Activated CD4-positive, alpha-beta memory T cell treated with anti-CD3 and anti-CD28 coated beads, Interleukin-2, amount 10 ng/mL, durations not matched to agents 7 days and 5 days (primary cell): ENCODE measurements around the gene GRM5. TPM values are rescaled to one million over a fixed set of nuclear protein-coding genes. Genes with fewer than 3 reads are reported as not detected.
"Not testable (repeated sequence)": the region's sequence is repeated elsewhere in the genome, so short reads cannot be mapped to it uniquely, and the experiment has no call there.

Experiments used
- CTCF ChIA-PET: fragments of 350-600 bp; sonication (Branson Sonifier 250); formaldehyde crosslinking; loops from one replicate; lab custom pipeline; 2021; ENCODE audit warnings: antibody characterized with exemption, inconsistent platforms; lab: Charles Lee
- POLR2A ChIA-PET: fragments of 350-600 bp; sonication (Branson Sonifier 250); formaldehyde crosslinking; loops from one replicate; lab custom pipeline; 2021; ENCODE audit warnings: antibody characterized with exemption; lab: Charles Lee
- DNase-seq: peaks from one replicate; pipeline ENCODE4 v3.0.0-alpha.2; 2020
- H3K27ac Mint-ChIP-seq: one replicate; pipeline ENCODE4 v1.8.0; 2021; ENCODE audit warnings: mild to moderate bottlenecking, mixed read lengths
- H3K27me3 Mint-ChIP-seq: one replicate; pipeline ENCODE4 v1.8.0; 2021; ENCODE audit warnings: mixed read lengths
- H3K36me3 Mint-ChIP-seq: one replicate; pipeline ENCODE4 v1.8.0; 2021; ENCODE audit warnings: low read depth, mixed read lengths
- H3K4me1 Mint-ChIP-seq: one replicate; pipeline ENCODE4 v1.8.0; 2021; ENCODE audit warnings: mixed read lengths
- H3K4me3 Mint-ChIP-seq: one replicate; pipeline ENCODE4 v1.8.0; 2021; ENCODE audit warnings: mild to moderate bottlenecking, mixed read lengths
- H3K9me3 Mint-ChIP-seq: one replicate; pipeline ENCODE4 v1.8.0; 2021; ENCODE audit warnings: mixed read lengths
- total RNA-seq, 2 experiments: library from RNA; stranded (reverse); gene quantifications; one replicate each; pipeline ENCODE4 v1.2.3, GENCODE V29; 2021

The GRM5 gene
- not detected for total RNA-seq

GRCh38 chr11:89065651-89066201, at the start of gene GRM5:
Gene GRM5, minus strand, starts transcription at chr11:89065982. Its CDS starts 18,110 bp downstream, at chr11:89047872.
- H3K9me3 Mint-ChIP-seq, CTCF ChIA-PET, H3K27ac Mint-ChIP-seq, DNase-seq, POLR2A ChIA-PET, H3K4me1 Mint-ChIP-seq, H3K36me3 Mint-ChIP-seq, H3K4me3 Mint-ChIP-seq: not testable (repeated sequence)
- H3K27me3 Mint-ChIP-seq: peaks cover 27% of the 10 kb centered on the region

DNA sequence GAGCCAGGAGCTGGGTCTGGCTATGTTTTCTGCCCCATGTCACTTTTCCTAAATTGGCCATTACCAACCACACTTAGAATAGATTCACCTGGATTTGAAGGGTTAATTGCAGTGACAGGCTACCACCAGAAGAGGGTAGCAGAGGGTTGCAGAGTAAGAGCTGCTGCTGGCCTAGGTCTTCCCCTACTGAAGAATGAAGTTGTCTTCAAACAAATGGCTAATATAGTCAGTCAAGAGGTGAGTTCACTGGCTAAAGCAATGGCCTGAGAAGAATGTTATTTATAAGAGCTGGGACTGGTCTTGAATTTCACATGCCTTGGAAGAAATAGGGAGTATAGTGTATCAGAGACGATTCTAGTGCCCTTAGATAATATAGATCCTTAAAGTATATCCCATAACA, 32.2 kb upstream of the GRM5 start:
- not testable (repeated sequence) for H3K4me3 Mint-ChIP-seq

GRCh38 chr11:89093806-89094205, 28.0 kb upstream of the GRM5 start:
- CTCF ChIA-PET, H3K36me3 Mint-ChIP-seq, H3K4me3 Mint-ChIP-seq, H3K27me3 Mint-ChIP-seq, DNase-seq, H3K4me1 Mint-ChIP-seq, H3K27ac Mint-ChIP-seq, POLR2A ChIA-PET, H3K9me3 Mint-ChIP-seq: not testable (repeated sequence)

More for the DNA sequence above, 32.2 kb upstream of the GRM5 start:
- DNase-seq, POLR2A ChIA-PET, CTCF ChIA-PET, H3K27me3 Mint-ChIP-seq, H3K9me3 Mint-ChIP-seq, H3K36me3 Mint-ChIP-seq, H3K4me1 Mint-ChIP-seq, H3K27ac Mint-ChIP-seq: not testable (repeated sequence)

- H3K4me1 Mint-ChIP-seq, POLR2A ChIA-PET, H3K4me3 Mint-ChIP-seq, H3K27me3 Mint-ChIP-seq, H3K9me3 Mint-ChIP-seq, H3K27ac Mint-ChIP-seq, CTCF ChIA-PET, H3K36me3 Mint-ChIP-seq, DNase-seq: not testable (repeated sequence)
These were observed 19.2 kb upstream of the GRM5 start for GRCh38 chr11:89084951-89085350.

DNA sequence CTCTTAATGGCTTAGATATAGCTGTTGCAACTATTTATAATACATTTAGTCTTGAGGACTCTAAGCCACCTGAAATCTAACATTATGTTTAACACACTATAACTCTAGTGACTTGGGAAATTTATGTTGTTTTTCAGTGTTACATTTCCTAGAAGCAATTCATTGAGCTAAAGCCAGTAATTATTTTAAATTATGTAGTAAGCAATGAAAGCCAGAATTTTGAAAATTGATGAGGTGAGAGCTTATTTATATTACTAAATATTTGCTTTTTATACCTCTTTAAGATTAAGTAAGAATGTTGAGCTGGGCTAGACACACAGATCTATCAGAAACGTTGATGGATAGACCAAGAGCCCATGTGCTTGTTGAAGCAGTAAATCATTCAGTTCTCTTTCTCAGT, 5.1 kb upstream of the GRM5 start:
- H3K27me3 Mint-ChIP-seq, H3K9me3 Mint-ChIP-seq, DNase-seq, H3K36me3 Mint-ChIP-seq, H3K4me3 Mint-ChIP-seq, CTCF ChIA-PET, H3K4me1 Mint-ChIP-seq, POLR2A ChIA-PET, H3K27ac Mint-ChIP-seq: not testable (repeated sequence)

- DNase-seq: no peak
- ChIA-PET POLR2A (no interaction called here), CTCF (interaction anchor here (0.6 kb wide), 1 partner anchor 1050 kb away, joined by 3 read pairs; no protein-coding TSS in a partner anchor)
- Mint-ChIP-seq H3K4me3 (no peak overlapping the region), H3K27me3 (peaks cover 23% of the 10 kb centered on the region), H3K9me3 (no peaks in the 10 kb centered on the region), H3K4me1 (no peaks in the 10 kb centered on the region), H3K36me3 (no peaks in the 10 kb centered on the region), H3K27ac (no peak overlapping the region)
These were observed 1.5 kb upstream of the GRM5 start for GRCh38 chr11:89067264-89067663.

DNA sequence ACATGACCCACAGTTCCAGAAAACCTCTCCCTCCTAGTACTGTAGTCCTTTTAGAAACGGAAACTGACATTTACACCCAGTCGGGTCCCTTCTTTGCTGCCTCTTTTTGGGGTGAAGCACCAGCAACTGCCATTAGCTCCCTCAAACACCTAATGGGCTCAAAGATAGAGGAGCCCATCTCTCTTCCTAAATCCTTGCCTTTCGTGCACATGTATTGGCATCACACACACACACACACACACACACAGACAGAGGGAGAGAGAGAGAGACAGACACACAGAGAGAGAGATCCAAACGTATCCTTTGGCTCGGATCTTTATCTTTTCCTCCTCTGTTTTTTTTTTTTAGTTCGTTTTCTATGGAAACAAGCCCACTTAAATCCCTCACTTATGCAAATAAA, 716 bp downstream of the GRM5 start:
- POLR2A ChIA-PET: no interaction called here
- H3K4me3 Mint-ChIP-seq: no peak overlapping the region
- H3K27ac Mint-ChIP-seq: no peak overlapping the region
- CTCF ChIA-PET: no interaction called here
- no peaks in the 10 kb centered on the region for H3K4me1 Mint-ChIP-seq
- peaks cover 27% of the 10 kb centered on the region for H3K27me3 Mint-ChIP-seq
- no peaks in the 10 kb centered on the region for H3K36me3 Mint-ChIP-seq
- DNase-seq: no peak
- no peaks in the 10 kb centered on the region for H3K9me3 Mint-ChIP-seq

DNA sequence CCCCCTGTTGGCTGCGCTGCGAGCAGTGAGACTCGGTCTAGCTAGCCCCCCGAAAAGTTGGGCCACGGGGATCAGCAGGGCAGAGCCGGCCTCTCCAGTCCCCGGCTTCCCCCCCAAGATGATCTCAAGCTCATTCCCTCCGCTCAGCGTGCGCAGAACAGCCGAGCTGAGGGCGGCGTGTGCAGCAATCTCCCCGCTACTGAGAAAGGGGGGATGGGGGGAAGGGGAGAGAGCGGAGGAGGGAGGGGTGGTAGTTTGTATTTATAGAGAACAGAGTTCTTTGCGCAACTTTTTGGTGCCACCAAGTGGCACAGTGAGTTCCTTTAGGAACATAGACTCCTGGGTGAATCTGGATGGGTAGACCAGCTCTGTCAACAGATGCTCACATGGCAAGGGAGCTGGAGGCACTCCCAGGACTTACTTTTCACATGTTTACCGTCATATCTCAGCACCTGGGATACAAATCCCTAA, 2.3 kb downstream of the GRM5 start:
- not testable (repeated sequence) for H3K4me3 Mint-ChIP-seq

DNA sequence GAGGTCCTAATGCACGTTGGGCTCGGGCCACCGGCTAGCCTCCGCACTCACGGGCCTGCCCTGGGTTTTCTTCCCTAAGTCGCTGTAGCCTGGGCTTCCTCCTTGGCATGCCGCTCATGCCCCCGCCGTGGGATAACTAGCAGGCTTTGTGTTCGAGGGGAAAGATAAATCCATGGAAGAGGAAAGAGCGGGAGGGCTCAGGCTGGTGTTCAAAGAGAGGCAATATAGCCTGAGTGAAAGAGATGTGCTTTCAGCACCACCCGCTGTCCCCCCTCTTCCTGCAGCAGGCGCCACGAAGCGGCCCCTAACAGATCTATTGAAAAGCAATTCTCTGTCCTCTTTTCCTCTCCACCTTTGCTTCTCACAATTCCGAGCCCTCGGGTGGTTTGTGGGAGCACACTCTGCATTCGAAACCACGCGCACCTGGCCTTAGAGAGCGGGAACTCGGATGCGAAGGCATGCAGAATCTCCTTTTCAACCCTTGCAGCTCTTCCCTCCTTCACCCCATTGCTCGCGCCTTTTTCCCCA, 2.9 kb downstream of the GRM5 start:
- CTCF ChIA-PET, H3K27ac Mint-ChIP-seq: not testable (repeated sequence)
- peaks cover 27% of the 10 kb centered on the region for H3K27me3 Mint-ChIP-seq

More for the DNA sequence above, 2.3 kb downstream of the GRM5 start:
- H3K36me3 Mint-ChIP-seq, CTCF ChIA-PET, H3K9me3 Mint-ChIP-seq, POLR2A ChIA-PET, DNase-seq, H3K4me1 Mint-ChIP-seq, H3K27ac Mint-ChIP-seq: not testable (repeated sequence)
- H3K27me3 Mint-ChIP-seq: peaks cover 27% of the 10 kb centered on the region

DNA sequence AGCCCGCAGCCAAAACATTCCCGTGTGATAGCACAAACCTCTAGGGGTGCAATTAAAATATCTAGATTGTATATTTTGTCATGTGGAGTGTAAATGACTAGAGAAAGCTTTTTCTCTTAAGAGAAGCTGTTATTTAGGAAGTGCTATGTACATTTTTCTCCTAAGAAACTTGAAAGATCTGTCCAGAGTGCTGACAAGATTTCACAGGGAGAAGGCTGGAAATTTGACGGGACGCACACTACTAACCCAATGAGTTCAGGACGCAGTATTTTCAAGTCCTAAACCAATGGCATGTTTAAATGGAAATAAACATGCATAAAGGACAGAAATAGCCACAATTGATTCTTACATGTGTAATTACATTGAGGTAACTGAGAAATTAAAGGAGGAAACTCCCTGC, 3.9 kb downstream of the GRM5 start:
- CTCF ChIA-PET, H3K4me1 Mint-ChIP-seq, DNase-seq, H3K4me3 Mint-ChIP-seq, POLR2A ChIA-PET, H3K27ac Mint-ChIP-seq, H3K36me3 Mint-ChIP-seq, H3K9me3 Mint-ChIP-seq: not testable (repeated sequence)
- peaks cover 27% of the 10 kb centered on the region for H3K27me3 Mint-ChIP-seq

More for the DNA sequence above, 2.9 kb downstream of the GRM5 start:
- H3K9me3 Mint-ChIP-seq, DNase-seq, POLR2A ChIA-PET, H3K36me3 Mint-ChIP-seq, H3K4me1 Mint-ChIP-seq, H3K4me3 Mint-ChIP-seq: not testable (repeated sequence)

DNA sequence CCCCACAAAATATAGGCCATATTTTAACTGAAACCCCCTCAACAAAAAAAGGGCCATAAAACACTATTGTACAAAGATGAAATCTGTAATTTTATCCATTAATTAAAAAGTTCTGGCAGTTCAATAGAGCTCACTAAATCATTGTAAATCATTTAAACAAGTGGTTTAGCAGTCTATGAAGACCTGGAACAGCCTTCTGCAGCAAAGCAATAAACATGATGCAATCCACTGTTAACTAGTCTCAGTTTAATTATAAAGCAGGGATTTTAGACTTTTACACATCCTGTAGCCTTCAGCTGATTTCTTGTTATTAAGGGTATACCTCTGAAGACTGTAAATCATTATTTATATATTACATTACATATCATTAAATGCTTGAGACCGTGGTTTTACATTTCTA, 8.4 kb downstream of the GRM5 start:
- POLR2A ChIA-PET, H3K27ac Mint-ChIP-seq, H3K27me3 Mint-ChIP-seq, H3K4me3 Mint-ChIP-seq, H3K36me3 Mint-ChIP-seq, H3K9me3 Mint-ChIP-seq, H3K4me1 Mint-ChIP-seq, CTCF ChIA-PET, DNase-seq: not testable (repeated sequence)

GRCh38 chr11:89052220-89052619, 13.6 kb downstream of the GRM5 start:
- Mint-ChIP-seq H3K36me3 (no peaks in the 10 kb centered on the region), H3K4me3 (no peak overlapping the region), H3K9me3 (peaks cover 3% of the 10 kb centered on the region), H3K4me1 (no peaks in the 10 kb centered on the region), H3K27me3 (no peaks in the 10 kb centered on the region), H3K27ac (no peak overlapping the region)
- ChIA-PET CTCF (no interaction called here), POLR2A (no interaction called here)
- DNase-seq: no peak

DNA sequence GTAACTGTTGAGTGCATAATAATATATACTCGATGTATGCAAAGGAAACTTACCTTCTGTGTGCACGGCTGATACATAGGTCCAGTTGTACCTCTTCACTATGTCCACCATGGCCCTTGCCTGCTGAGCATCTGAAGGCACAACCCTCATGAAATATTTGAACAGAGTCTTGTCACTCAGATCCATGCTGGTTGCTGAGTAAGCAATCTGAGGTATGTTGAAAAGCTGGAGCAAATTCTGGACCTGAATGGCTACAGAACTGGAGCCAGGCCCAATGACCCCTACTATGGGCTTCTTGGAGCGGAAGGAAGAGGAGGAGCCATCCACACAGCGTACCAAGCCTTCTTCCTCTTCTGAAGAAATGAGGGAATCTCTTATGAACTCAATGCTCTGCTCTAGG, 18.6 kb downstream of the GRM5 start:
- H3K9me3 Mint-ChIP-seq, H3K4me1 Mint-ChIP-seq, H3K4me3 Mint-ChIP-seq, CTCF ChIA-PET, POLR2A ChIA-PET, DNase-seq, H3K36me3 Mint-ChIP-seq, H3K27me3 Mint-ChIP-seq, H3K27ac Mint-ChIP-seq: not testable (repeated sequence)

DNA sequence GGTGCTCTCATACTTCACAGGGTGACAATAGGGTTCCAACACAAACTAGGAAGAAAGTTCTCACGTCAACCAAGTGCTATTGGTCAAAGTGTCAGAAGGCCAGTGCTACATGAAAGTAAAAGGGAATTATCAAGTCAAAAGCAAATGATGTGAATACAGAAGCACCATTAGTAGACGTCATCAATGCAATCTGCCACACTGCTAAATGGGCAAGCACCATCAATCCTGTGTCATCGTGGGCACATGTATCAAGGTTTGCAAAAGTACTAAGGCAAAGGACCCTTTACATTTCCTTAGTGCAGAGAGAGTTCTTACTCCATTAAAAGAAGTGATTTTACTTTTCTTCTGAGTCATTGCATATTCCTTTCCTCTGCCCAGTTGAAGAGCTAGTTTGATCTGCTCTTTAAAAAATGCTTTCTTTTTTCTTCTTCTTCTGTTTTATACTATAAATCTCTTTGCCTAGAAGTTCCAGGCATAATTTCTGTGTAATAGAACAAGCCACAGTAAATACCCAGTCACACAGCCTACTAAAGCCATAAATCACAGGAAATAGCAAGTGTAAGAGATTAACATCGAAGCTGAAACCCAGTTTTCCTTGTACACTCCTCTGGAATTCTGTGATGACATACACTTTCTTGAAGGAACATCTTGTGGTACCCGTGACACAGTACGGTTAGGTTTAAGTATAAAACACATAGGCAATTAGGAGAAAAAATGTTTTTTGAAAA, 21.8 kb downstream of the GRM5 start:
- H3K27ac Mint-ChIP-seq: not testable (repeated sequence)

More for the DNA sequence above, 21.8 kb downstream of the GRM5 start:
- H3K27me3 Mint-ChIP-seq, CTCF ChIA-PET, H3K9me3 Mint-ChIP-seq, POLR2A ChIA-PET, H3K36me3 Mint-ChIP-seq, DNase-seq, H3K4me3 Mint-ChIP-seq, H3K4me1 Mint-ChIP-seq: not testable (repeated sequence)
